H1 (cell line): ENCODE measurements around the gene KLHL33. TPM values are rescaled to one million over a fixed set of nuclear protein-coding genes. Genes with fewer than 3 reads are reported as not detected.

Experiments
- CTCF ChIA-PET: fragments of 300-600 bp; sonication (Branson Sonifier 250); formaldehyde crosslinking; loops from one replicate; lab custom pipeline; 2021; ENCODE audit not compliant: partially characterized antibody; lab: Charles Lee
- POLR2A ChIA-PET: fragments of 300-600 bp; sonication (Branson Sonifier 250); formaldehyde crosslinking; loops from one replicate; lab custom pipeline; 2021; ENCODE audit warnings: inconsistent platforms; ENCODE audit not compliant: partially characterized antibody; lab: Charles Lee
- DNase-seq, 2 experiments: peaks; one replicate each; pipeline versions ENCODE4 v3.0.0 to v3.0.0-alpha.2; 2010 to 2022; ENCODE audit warnings: low spot score in 2 of 2, low read depth in 1 of 2, mixed read lengths in 1 of 2
- FAIRE-seq: peaks from 2 replicates; lab custom pipeline; 2011; peaks lifted over from hg19 to GRCh38; lab: Jason Lieb, UNC
- H2AFZ ChIP-seq: 2 replicates; pipeline ENCODE4 v1.8.1; 2012; ENCODE audit warnings: low read length, inconsistent platforms
- H2AK5ac ChIP-seq: 2 replicates; pipeline ENCODE4 v1.6.1; 2013; ENCODE audit warnings: low read depth, low read length
- H2BK120ac ChIP-seq: replicated peaks from 2 replicates; pipeline ENCODE3; 2013; ENCODE audit warnings: low read depth, low read length, inconsistent platforms
- H2BK12ac ChIP-seq: 2 replicates; pipeline ENCODE4 v1.6.1; 2013; ENCODE audit warnings: low read depth, low read length
- H2BK15ac ChIP-seq: 2 replicates; pipeline ENCODE4 v1.6.1; 2013; ENCODE audit warnings: low read length
- H2BK20ac ChIP-seq: 2 replicates; pipeline ENCODE4 v1.6.1; 2013; ENCODE audit warnings: low read length
- H2BK5ac ChIP-seq: 2 replicates; pipeline ENCODE4 v1.6.1; 2013; ENCODE audit warnings: low read depth, low read length
- H3K14ac ChIP-seq: 2 replicates; pipeline ENCODE4 v1.6.1; 2013; ENCODE audit warnings: inconsistent platforms; ENCODE audit not compliant: insufficient read length
- H3K18ac ChIP-seq: 2 replicates; pipeline ENCODE4 v1.6.1; 2013; ENCODE audit warnings: low read length; ENCODE audit errors: extremely low read depth
- H3K23ac ChIP-seq: 2 replicates; pipeline ENCODE4 v1.6.1; 2013; ENCODE audit warnings: inconsistent platforms; ENCODE audit not compliant: insufficient read length
- H3K23me2 ChIP-seq: 2 replicates; pipeline ENCODE4 v1.6.1; 2013; ENCODE audit warnings: low read depth, low read length
- H3K27ac ChIP-seq: 2 replicates; pipeline ENCODE4 v1.6.1; 2011; ENCODE audit warnings: low read depth, low read length, inconsistent platforms
- H3K27me3 ChIP-seq, 4 experiments: replicated peaks in 1 of 4; 1 replicate in 1 of 4; 2 replicates in 3 of 4; pipeline versions ENCODE4 v1.6.1 to v1.8.1; 2011 to 2013; ENCODE audit warnings: low read length in 3 of 4, mild to moderate bottlenecking in 3 of 4, inconsistent platforms in 2 of 4, mixed read lengths in 2 of 4, moderate library complexity in 1 of 4; ENCODE audit not compliant: control insufficient read depth in 3 of 4, insufficient read depth in 3 of 4; ENCODE audit errors: extremely low read depth in 1 of 4
- H3K36me3 ChIP-seq, 4 experiments: 2 replicates each; pipeline versions ENCODE4 v1.6.1 to v1.8.1; 2011 to 2013; ENCODE audit warnings: mild to moderate bottlenecking in 4 of 4, low read length in 3 of 4, moderate library complexity in 2 of 4, control low read depth in 1 of 4, inconsistent platforms in 1 of 4; ENCODE audit not compliant: insufficient read depth in 4 of 4, control insufficient read depth in 2 of 4
- H3K4ac ChIP-seq: replicated peaks from 2 replicates; pipeline ENCODE3; 2013; ENCODE audit warnings: low read length, low read depth, mixed read lengths, inconsistent platforms; ENCODE audit not compliant: insufficient read length
- H3K4me1 ChIP-seq, 4 experiments: replicated peaks in 1 of 4; 1 replicate in 1 of 4; 2 replicates in 3 of 4; pipeline versions ENCODE4 v1.6.1 to v1.8.1; 2011 to 2013; ENCODE audit warnings: low read length in 3 of 4, inconsistent platforms in 2 of 4, mixed read lengths in 1 of 4; ENCODE audit not compliant: insufficient read depth in 4 of 4, control insufficient read depth in 3 of 4
- H3K4me2 ChIP-seq, 2 experiments: 2 replicates each; pipeline versions ENCODE4 v1.6.1 to v1.8.1; 2011 to 2013; ENCODE audit warnings: low read depth in 2 of 2, low read length in 2 of 2, control low read depth in 1 of 2, inconsistent platforms in 1 of 2, mild to moderate bottlenecking in 1 of 2; ENCODE audit not compliant: insufficient read depth in 1 of 2
- H3K4me3 ChIP-seq, 4 experiments: fragments of 200-600, 300-600 bp in 1 of 4; sonication (generic), shearing (Covaris generic), sonication (Bioruptor Twin) in 1 of 4; 2 replicates each; pipeline versions ENCODE4 v1.5.1 to v1.8.1; 2011 to 2016; ENCODE audit warnings: low read length in 4 of 4, low read depth in 3 of 4, control low read depth in 2 of 4, inconsistent platforms in 2 of 4, mild to moderate bottlenecking in 2 of 4, mixed read lengths in 1 of 4, moderate library complexity in 1 of 4; ENCODE audit not compliant: insufficient read depth in 2 of 4; ENCODE audit errors: extremely low read depth in 1 of 4
- H3K56ac ChIP-seq: replicated peaks from 2 replicates; pipeline ENCODE3; 2013; ENCODE audit warnings: low read depth, mild to moderate bottlenecking, mixed read lengths, low read length, inconsistent platforms; ENCODE audit not compliant: insufficient read length
- H3K79me1 ChIP-seq: 2 replicates; pipeline ENCODE4 v1.6.1; 2013; ENCODE audit warnings: low read depth, low read length, control low read depth
- H3K79me2 ChIP-seq, 2 experiments: 2 replicates each; pipeline versions ENCODE4 v1.6.1 to v1.8.1; 2012 to 2013; ENCODE audit warnings: low read length in 2 of 2, mild to moderate bottlenecking in 2 of 2, inconsistent platforms in 1 of 2; ENCODE audit not compliant: insufficient read depth in 2 of 2, control insufficient read depth in 1 of 2
- H3K9ac ChIP-seq, 4 experiments: replicated peaks in 1 of 4; 1 replicate in 1 of 4; 2 replicates in 3 of 4; pipeline versions ENCODE4 v1.6.1 to v1.8.1; 2011 to 2013; ENCODE audit warnings: low read depth in 3 of 4, low read length in 3 of 4, control low read depth in 2 of 4, mild to moderate bottlenecking in 2 of 4, moderate library complexity in 2 of 4, inconsistent platforms in 1 of 4; ENCODE audit errors: extremely low read depth in 1 of 4
- H3K9me3 ChIP-seq, 2 experiments: 2 replicates each; pipeline versions ENCODE4 v1.6.1 to v1.8.1; 2012 to 2013; ENCODE audit warnings: mild to moderate bottlenecking in 2 of 2, moderate library complexity in 2 of 2, control low read depth in 1 of 2, inconsistent platforms in 1 of 2, low read depth in 1 of 2, low read length in 1 of 2, mixed read lengths in 1 of 2; ENCODE audit not compliant: insufficient read depth in 2 of 2
- H4K20me1 ChIP-seq, 2 experiments: replicated peaks in 1 of 2; 2 replicates each; pipeline versions ENCODE3 to v1.8.1; 2011 to 2013; ENCODE audit warnings: inconsistent platforms in 2 of 2, low read length in 2 of 2, mild to moderate bottlenecking in 1 of 2; ENCODE audit not compliant: insufficient read depth in 2 of 2, control insufficient read depth in 1 of 2
- H4K5ac ChIP-seq: 2 replicates; pipeline ENCODE4 v1.6.1; 2013; ENCODE audit warnings: low read length, low read depth, mixed read lengths, inconsistent platforms; ENCODE audit not compliant: insufficient read length
- H4K8ac ChIP-seq: 2 replicates; pipeline ENCODE4 v1.8.0; 2013; ENCODE audit warnings: mild to moderate bottlenecking, moderate library complexity, low read length, inconsistent platforms; ENCODE audit not compliant: insufficient read depth; ENCODE audit errors: extremely low read depth
- H4K91ac ChIP-seq: replicated peaks from 2 replicates; pipeline ENCODE3; 2013; ENCODE audit warnings: low read length, mixed read lengths, inconsistent platforms; ENCODE audit not compliant: insufficient read length
- BCL11A ChIP-seq, 2 experiments: IDR thresholded peaks; one replicate each; pipeline ENCODE4 v1.6.1; 2011; ENCODE audit warnings: low read depth in 2 of 2, low read length in 2 of 2, mild to moderate bottlenecking in 2 of 2
- CHD2 ChIP-seq: IDR thresholded peaks from 2 replicates; pipeline ENCODE4 v1.6.1; 2012; ENCODE audit warnings: low read length, improper control_type of control experiment
- HDAC2 ChIP-seq, 2 experiments: fragments of 300-600 bp in 1 of 2; sonication (generic) in 1 of 2; IDR thresholded peaks; 2 replicates each; pipeline ENCODE4 v1.6.1; 2011 to 2012; ENCODE audit warnings: low read depth in 2 of 2, low read length in 2 of 2, mild to moderate bottlenecking in 2 of 2, moderate library complexity in 2 of 2, borderline replicate concordance in 1 of 2, inconsistent platforms in 1 of 2
- POLR2A ChIP-seq, 2 experiments: IDR thresholded peaks; 1 replicate in 1 of 2; 2 replicates in 1 of 2; pipeline ENCODE4 v1.6.1; 2011; ENCODE audit warnings: low read depth in 2 of 2, low read length in 2 of 2, mild to moderate bottlenecking in 2 of 2; ENCODE audit errors: control extremely low read depth in 1 of 2
- RBBP5 ChIP-seq: IDR thresholded peaks from 2 replicates; pipeline ENCODE4 v1.7.1; 2012; ENCODE audit warnings: low read depth, mild to moderate bottlenecking, inconsistent platforms, low read length, moderate library complexity, borderline replicate concordance
- SAP30 ChIP-seq: fragments of 300-600 bp; sonication (generic); IDR thresholded peaks from 2 replicates; pipeline ENCODE4 v1.7.1; 2012; ENCODE audit warnings: low read length, moderate library complexity, mild to moderate bottlenecking, inconsistent platforms; ENCODE audit not compliant: insufficient read depth, insufficient replicate concordance
- SIN3A ChIP-seq, 2 experiments: IDR thresholded peaks in 1 of 2; conservative IDR thresholded peaks in 1 of 2; 2 replicates each; pipeline ENCODE4 v1.6.1; 2011 to 2012; ENCODE audit warnings: low read length in 2 of 2, improper control_type of control experiment in 1 of 2, low read depth in 1 of 2, mild to moderate bottlenecking in 1 of 2
- TAF1 ChIP-seq: IDR thresholded peaks from 2 replicates; pipeline ENCODE4 v1.6.1; 2011; ENCODE audit warnings: mild to moderate bottlenecking, low read depth, low read length
- TBP ChIP-seq: IDR thresholded peaks from 2 replicates; pipeline ENCODE4 v1.6.1; 2011; ENCODE audit warnings: low read depth, low read length, improper control_type of control experiment
- TCF12 ChIP-seq: IDR thresholded peaks from 2 replicates; pipeline ENCODE4 v1.6.1; 2011; ENCODE audit warnings: low read depth, mild to moderate bottlenecking, low read length
- WGBS, 2 experiments: shearing (Covaris generic) in 1 of 2; methylation state at CpG; one replicate each; pipeline versions ENCODE4 v1.1.6 to v1.1.7; 2013 to 2015; ENCODE audit warnings: low lambda C conversion rate in 2 of 2, mixed read lengths in 2 of 2, inconsistent platforms in 1 of 2, low coverage in 1 of 2, missing lambda C conversion rate in 1 of 2; ENCODE audit not compliant: insufficient replicate concordance in 2 of 2, insufficient coverage in 1 of 2, insufficient read length in 1 of 2; ENCODE audit errors: extremely low coverage in 1 of 2, missing lambda C conversion rate in 1 of 2; 5-methylcytosine and 5-hydroxymethylcytosine counted together
- polyA plus RNA-seq, 7 experiments: library from polyadenylated mRNA; depleted of rRNA in 3 of 7; stranded (reverse) in 5 of 7; unstranded in 2 of 7; fragments of >200 nt in 5 of 7; fragments of 200-250 nt in 2 of 7; gene quantifications; 1 replicate in 5 of 7; 2 replicates in 1 of 7; 4 replicates in 1 of 7; pipeline versions ENCODE4 v1.2.1 to v1.2.3, GENCODE V29; 2011 to 2013; ENCODE audit warnings: missing spikeins in 2 of 7, mixed read lengths in 2 of 7
- total RNA-seq: library from RNA; stranded (reverse); fragmentation: NEBNext Ultra II Directional; extraction: Animal tissue kit (Norgen Biotek cat#: 25700); gene quantifications from 2 replicates; pipeline ENCODE4 v1.2.1, GENCODE V29; 2021

Gene KLHL33
- total and polyA plus RNA-seq, 2 of the 8 experiments (the other 6 are each of a cell fraction or from before 2014, with no cell fraction given), result 0.11 to 0.17 TPM

GRCh38 chr14:20412876-20413743 is 22.9 kb downstream of the KLHL33 start, which contains the start of gene TEP1:
TSS of gene TEP1 (minus strand) at chr14:20413501. CDS start at chr14:20408439, 5,062 bp downstream.
- POLR2A ChIA-PET, result interaction anchor here (0.6 to 3.4 kb wide), 15 partner anchors 9 to 198 kb away, joined by 3 to 23 read pairs (median 3); partner anchors contain the start of genes APEX1, OSGEP and PARP2
- CTCF ChIA-PET, result interaction anchor here (0.9 to 3.7 kb wide), 5 partner anchors 11 to 195 kb away, joined by 3 to 35 read pairs (median 9); partner anchors contain the start of genes APEX1 and OSGEP
- H3K23me2 ChIP-seq, result peaks cover 7% of the 10 kb centered on the region
- FAIRE-seq (no peak), DNase-seq (peak; percentile 31 to 83)
- H2BK120ac ChIP-seq, result no peak within 1 kb of the TSS
- peak within 1 kb of the TSS; percentile 37 for H2AFZ ChIP-seq
- 2% methylated on average over 43 of the region's 43 CpGs; no CpG with 5 or more reads in 1 of the 2 experiments for WGBS, 2 experiments
- H3K23ac ChIP-seq, result no peak within 1 kb of the TSS
- H3K18ac ChIP-seq, result peak within 1 kb of the TSS; percentile 78
- no peak within 1 kb of the TSS for H2BK5ac ChIP-seq
- no peak within 1 kb of the TSS for H3K4ac ChIP-seq
- H3K79me2 ChIP-seq, result no peaks in the 10 kb centered on the region; a peak in 1 of 4 replicates
- H3K4me2 ChIP-seq, result peak within 1 kb of the TSS; percentile 68 to 81
- 0 out of 2 replicates have a peak, but pooled peaks cover 3% of the 10 kb centered on the region for H3K79me1 ChIP-seq
- peak within 1 kb of the TSS; percentile 60 for H3K56ac ChIP-seq
- H4K8ac ChIP-seq, result peak within 1 kb of the TSS; percentile 92; the same call in 1 of the 2 replicates
- no peaks in the 10 kb centered on the region for H4K20me1 ChIP-seq
- no peak within 1 kb of the TSS; the same call in 1 of the 2 replicates for H3K27ac ChIP-seq
- H3K4me1 ChIP-seq, result peaks cover 0 to 5% (median 3%) of the 10 kb centered on the region in 4 experiments; a peak in 3 of 7 replicates
- H3K9me3 ChIP-seq, result no peaks in the 10 kb centered on the region
- no peaks in the 10 kb centered on the region; a peak in 1 of 8 replicates for H3K36me3 ChIP-seq
- H2BK12ac ChIP-seq, result peak within 1 kb of the TSS; percentile 92; the same call in 1 of the 2 replicates
- H3K9ac ChIP-seq, result peak within 1 kb of the TSS; percentile 49 to 81 (median 60)
- 0 out of 2 replicates have a peak within 1 kb of the TSS, but pooled peaks have one; percentile 5 for H2BK15ac ChIP-seq
- peak within 1 kb of the TSS; percentile 91 to 97 (median 92) for H3K4me3 ChIP-seq
- H2AK5ac ChIP-seq, result no peak within 1 kb of the TSS
- no peak within 1 kb of the TSS for H2BK20ac ChIP-seq
- no peak within 1 kb of the TSS for H3K14ac ChIP-seq
- H4K91ac ChIP-seq, result peak within 1 kb of the TSS; percentile 34
- H3K27me3 ChIP-seq, result no peaks in the 10 kb centered on the region
- peak within 1 kb of the TSS; percentile 74 for H4K5ac ChIP-seq
- peak; percentile 80; the same call in 1 of the 2 replicates for TF ChIP-seq RBBP5
- no peak for TF ChIP-seq CHD2
- peak; percentile 46 for TF ChIP-seq SAP30
- TF ChIP-seq HDAC2 (IDR thresholded peaks at IDR 0.05; ENCODE audit: borderline replicate concordance in 1 of 2, low read depth in 2 of 2, low read length in 2 of 2), result peak in 1 of 2 experiments; percentile 82; a peak in 1 of 4 replicates
- peak in 1 of 2 experiments; percentile 57; a peak in 1 of 3 replicates for TF ChIP-seq POLR2A (IDR thresholded peaks at IDR 0.05; ENCODE audit: control extremely low read depth in 1 of 2, low read depth in 2 of 2, low read length in 2 of 2)
- TF ChIP-seq SIN3A (conservative IDR thresholded peaks at IDR 0.05 in 1 of 2, IDR thresholded peaks at IDR 0.05 in 1 of 2; ENCODE audit: low read depth in 1 of 2, low read length in 2 of 2), result peak in 1 of 2 experiments; percentile 62; a peak in 1 of 4 replicates
- TF ChIP-seq TCF12, result no peak
- 0 out of 2 replicates have a peak, but pooled peaks have one; percentile 55 for TF ChIP-seq TAF1
- no peak for TF ChIP-seq BCL11A (IDR thresholded peaks at IDR 0.05; ENCODE audit: low read depth in 2 of 2, low read length in 2 of 2)
- TF ChIP-seq TBP, result peak; percentile 55
